GM18511 (cell line): Measurements from ENCODE around the gene ZMIZ1.
"Not testable (repeated sequence)": the region's sequence is repeated elsewhere in the genome, so short reads cannot be mapped to it uniquely, and the experiment has no call there.

ENCODE experiments used
- ATAC-seq: cut with Tn5 transposase; IDR thresholded peaks from one replicate; pipeline ENCODE4 v1.9.1; 2021; ENCODE audit warnings: mild to moderate bottlenecking, moderate library complexity; ENCODE audit not compliant: unreplicated experiment

Gene ZMIZ1

GRCh38 chr10:79269969-79270368 is 201.2 kb downstream of the ZMIZ1 start:
- no peak for ATAC-seq

DNA sequence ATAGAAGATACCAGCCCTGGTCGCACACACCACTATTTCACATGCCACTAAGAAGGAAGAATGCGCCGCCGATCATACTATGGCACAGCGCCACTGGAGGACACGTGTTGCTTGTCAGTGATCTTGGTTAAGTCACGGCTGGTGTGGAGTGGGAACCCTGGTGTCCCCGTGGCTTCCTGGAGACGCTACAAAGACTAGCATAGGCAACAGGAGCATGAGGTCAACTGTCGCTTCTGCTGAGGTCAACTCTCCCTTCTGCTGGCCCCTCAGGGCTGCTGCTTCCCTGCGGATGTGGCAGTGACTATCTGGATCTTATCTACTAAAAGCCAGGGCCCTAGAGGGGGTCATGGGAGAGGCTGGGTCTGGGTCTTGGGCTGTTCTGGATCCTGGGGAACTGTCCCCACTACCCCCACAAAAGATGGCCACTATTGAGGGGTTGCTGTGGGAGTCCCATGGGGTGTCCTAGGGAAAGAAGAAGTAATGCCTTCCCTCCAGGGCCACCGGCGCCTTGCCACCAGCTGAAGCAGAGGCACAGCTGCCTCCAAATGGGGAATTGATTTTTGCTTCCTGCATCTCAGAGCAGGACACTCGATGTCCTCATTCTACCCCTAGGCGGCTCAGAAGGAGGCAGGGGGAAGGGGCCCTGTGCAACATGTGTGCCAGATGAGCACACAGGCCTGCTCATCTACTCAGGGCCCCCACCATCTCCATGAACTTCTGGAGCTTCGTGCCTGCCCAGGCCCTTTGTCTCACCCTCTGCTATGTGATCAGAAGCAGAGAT is 201.9 kb downstream of the ZMIZ1 start:
- no peak for ATAC-seq

GRCh38 chr10:79272353-79272752 is 203.6 kb downstream of the ZMIZ1 start:
- ATAC-seq, result no peak

DNA sequence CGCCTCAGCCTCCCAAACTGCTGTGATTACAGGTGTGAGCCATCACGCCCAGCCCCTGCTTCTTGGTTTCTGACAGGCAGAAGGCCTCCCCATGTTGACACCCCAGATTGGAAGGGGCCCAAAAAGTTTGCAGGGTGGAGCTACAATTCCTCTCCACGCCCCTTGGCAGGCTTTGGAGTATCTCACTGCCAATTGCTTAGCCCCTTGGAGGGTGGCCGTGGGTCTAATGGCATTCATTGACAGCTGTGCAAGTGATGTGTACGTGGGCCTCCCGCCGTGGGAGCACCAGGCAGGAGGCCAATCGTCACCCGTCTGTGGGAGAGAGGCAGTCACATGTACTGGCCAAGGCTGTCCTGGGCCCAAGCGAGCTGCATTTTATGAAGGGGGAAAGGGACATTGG is 204.8 kb downstream of the ZMIZ1 start:
- ATAC-seq, result no peak

- ATAC-seq, result no peak
Observed at GRCh38 chr10:79274279-79275104, 205.7 kb downstream of the ZMIZ1 start.

DNA sequence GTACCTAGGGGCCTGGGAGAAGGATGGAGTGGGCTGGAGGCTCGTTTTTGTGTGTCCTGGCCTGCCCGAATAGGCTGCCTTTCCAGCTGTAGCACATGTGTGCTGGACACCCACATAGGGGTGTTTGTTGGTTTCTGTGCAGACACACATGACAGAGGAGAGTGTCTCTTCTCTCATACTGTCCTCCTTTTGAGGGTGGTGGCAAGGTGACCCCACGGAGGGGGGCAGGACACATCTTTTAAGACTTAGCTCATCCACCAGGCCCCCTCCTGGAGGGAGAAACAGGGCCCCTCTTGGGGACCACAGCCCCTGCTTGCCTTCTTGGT is 206.3 kb downstream of the ZMIZ1 start:
- ATAC-seq, result no peak

- ATAC-seq, result no peak
Observed at GRCh38 chr10:79275431-79275851, 206.7 kb downstream of the ZMIZ1 start.

GRCh38 chr10:79277579-79278269 is 209.0 kb downstream of the ZMIZ1 start:
- no peak for ATAC-seq

- ATAC-seq, result not testable (repeated sequence)
Observed at GRCh38 chr10:79279047-79279446, 210.3 kb downstream of the ZMIZ1 start.

DNA sequence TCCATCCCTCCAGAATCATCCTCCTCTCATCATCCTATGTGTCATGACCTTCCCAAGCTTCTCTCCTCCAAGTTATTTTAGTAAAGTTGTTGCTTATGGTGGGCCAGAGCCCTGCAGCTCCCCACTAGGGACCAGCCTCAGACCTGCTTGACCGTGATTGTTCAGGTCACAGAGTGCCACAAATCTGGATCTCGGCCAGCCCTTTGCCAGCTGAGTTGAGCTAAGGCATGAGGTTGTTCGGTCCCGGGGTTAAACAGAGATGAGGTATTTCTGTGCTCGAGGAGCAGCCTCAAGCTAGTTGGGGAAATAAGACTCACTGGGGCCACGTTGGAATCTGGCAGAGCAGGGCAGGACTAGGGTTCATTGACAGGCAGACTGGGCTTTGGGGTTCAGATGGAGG is 212.2 kb downstream of the ZMIZ1 start:
- ATAC-seq, result no peak

DNA sequence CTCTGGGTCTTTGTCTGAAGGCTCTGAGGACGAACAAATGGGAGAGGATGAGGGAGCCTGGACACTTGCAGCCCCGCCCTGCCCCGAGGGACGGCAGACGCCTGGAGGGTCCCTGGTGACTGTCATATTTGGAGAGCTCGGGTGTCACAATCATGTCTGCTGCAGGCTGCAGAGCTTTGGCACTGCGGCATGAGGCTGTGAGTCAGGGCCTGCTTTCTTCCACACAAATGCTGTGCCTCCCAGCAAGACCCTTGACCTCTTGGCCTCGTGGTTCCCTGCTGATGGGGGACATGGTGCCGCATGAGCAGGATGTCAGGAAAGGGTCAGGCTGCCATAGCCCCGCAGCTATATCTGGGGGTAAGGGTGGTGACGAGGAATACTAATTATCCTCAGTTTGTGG is 213.6 kb downstream of the ZMIZ1 start:
- ATAC-seq, result no peak

GRCh38 chr10:79283616-79284015 is 214.8 kb downstream of the ZMIZ1 start:
- ATAC-seq, result no peak

GRCh38 chr10:79284158-79284871 is 215.5 kb downstream of the ZMIZ1 start:
- no peak for ATAC-seq

- peak; percentile 41 for ATAC-seq
Observed at GRCh38 chr10:79285315-79286197, 216.8 kb downstream of the ZMIZ1 start.

DNA sequence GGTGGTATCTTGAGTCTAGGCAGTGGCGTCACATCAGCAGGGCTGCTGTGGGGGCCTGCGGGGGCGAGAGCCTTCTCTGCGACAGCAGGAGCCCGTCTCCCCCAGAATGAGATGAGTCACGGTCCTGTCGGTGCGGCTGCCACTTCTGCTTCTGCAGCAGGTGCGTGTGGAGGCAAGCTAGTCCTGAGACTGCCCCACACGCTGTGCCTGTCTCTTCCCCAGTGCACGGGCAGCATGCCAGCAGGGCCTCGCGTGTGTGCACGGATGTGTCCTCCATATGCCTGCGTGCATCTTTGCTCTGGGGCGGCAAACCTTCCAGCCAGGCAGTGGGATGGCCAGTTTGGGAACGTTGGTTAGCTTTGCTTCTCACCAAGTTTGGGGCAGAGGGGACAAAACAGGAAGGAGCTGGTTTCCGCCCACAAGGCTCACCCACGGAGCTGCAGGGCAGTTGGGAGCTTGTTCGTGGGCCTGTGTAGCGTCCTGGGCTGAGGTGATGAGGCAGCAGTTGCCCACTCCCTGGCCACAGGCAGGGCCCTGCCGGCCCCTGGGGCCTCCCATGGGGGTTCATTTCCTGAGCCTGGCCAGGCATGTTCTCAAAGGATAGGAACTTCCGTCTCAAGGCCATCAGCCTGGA is 217.7 kb downstream of the ZMIZ1 start:
- ATAC-seq, result peak; percentile 88

GRCh38 chr10:79287973-79288723 is 219.4 kb downstream of the ZMIZ1 start:
- ATAC-seq, result no peak

GRCh38 chr10:79289801-79290200 is 221.0 kb downstream of the ZMIZ1 start:
- no peak for ATAC-seq

DNA sequence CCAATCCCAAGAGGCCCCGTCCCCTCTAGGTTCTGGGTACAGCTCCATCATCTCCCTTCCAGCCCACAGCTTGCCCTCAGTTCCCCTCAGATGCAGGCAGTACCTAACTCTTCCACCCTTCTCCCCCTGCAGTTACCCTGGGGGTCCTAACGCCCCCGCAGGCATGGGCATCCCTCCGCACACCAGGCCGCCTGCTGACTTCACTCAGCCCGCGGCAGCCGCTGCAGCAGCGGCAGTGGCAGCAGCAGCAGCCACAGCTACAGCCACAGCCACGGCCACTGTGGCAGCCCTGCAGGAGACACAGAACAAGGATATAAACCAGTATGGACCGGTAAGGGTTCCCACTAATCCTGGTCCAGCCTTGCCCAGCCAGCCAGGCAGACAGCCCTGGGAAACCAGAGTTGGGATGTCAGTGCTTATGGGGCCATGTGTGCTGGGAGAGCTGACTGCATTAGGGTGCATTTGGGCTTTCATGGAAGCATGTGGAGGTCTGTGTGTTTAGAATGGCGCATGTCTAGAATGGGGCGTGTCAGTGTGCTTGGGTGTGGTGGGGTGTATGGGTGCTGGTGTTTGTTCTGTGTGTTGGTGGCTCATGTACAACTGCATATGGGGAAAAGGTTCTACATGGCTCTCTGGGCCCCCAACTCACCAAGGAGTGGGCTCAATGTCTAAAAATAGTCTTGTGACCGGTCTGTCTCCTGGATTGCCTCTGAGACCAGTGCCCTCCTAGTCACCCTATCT is 223.4 kb downstream of the ZMIZ1 start:
- no peak for ATAC-seq
